NCI-H187 treated with DMSO at 0.1 percent for 48 hours (cell line): ENCODE data around the gene ZNF511.

ENCODE experiments used
- DNase-seq: peaks from one replicate; lab custom pipeline; 2025; lab: John Stamatoyannopoulos, UW

The ZNF511 gene

GRCh38 chr10:133353988-133354605, 45.4 kb downstream of the ZNF511 start:
- DNase-seq: no peak

GRCh38 chr10:133354672-133355240, 46.0 kb downstream of the ZNF511 start:
- DNase-seq: no peak

- DNase-seq: no peak
These were observed 46.6 kb downstream of the ZNF511 start for GRCh38 chr10:133355266-133355665.

GRCh38 chr10:133355991-133356390, 47.3 kb downstream of the ZNF511 start:
- DNase-seq: no peak

- DNase-seq: no peak
These were observed 48.0 kb downstream of the ZNF511 start for GRCh38 chr10:133356549-133357284.

GRCh38 chr10:133357285-133358161, 48.8 kb downstream of the ZNF511 start, which contains the start of gene FUOM:
Gene FUOM, minus strand, starts transcription at chr10:133358019. Its CDS starts 12 bp downstream, at chr10:133358007.
- DNase-seq: no peak

GRCh38 chr10:133358162-133358924, 49.6 kb downstream of the ZNF511 start:
- no peak for DNase-seq

GRCh38 chr10:133358925-133359310, 50.2 kb downstream of the ZNF511 start:
- DNase-seq: no peak

- no peak for DNase-seq
These were observed 50.8 kb downstream of the ZNF511 start for GRCh38 chr10:133359554-133359971.

- no peak for DNase-seq
These were observed 51.4 kb downstream of the ZNF511 start for GRCh38 chr10:133359972-133360610.

GRCh38 chr10:133361227-133361626, 52.5 kb downstream of the ZNF511 start:
- no peak for DNase-seq

- DNase-seq: no peak
These were observed 53.2 kb downstream of the ZNF511 start for GRCh38 chr10:133361773-133362441.
